Ramos (cell line): ENCODE results near the gene PAX1.

Experiments
- in situ Hi-C: fragments of 300-500 bp; cut with MboI; formaldehyde crosslinking; loops from one replicate; pipeline ENCODE4 v1.14.3; 2022; ENCODE audit warnings: low sequenced_read_pairs; ENCODE audit not compliant: unreplicated experiment

The PAX1 gene

DNA sequence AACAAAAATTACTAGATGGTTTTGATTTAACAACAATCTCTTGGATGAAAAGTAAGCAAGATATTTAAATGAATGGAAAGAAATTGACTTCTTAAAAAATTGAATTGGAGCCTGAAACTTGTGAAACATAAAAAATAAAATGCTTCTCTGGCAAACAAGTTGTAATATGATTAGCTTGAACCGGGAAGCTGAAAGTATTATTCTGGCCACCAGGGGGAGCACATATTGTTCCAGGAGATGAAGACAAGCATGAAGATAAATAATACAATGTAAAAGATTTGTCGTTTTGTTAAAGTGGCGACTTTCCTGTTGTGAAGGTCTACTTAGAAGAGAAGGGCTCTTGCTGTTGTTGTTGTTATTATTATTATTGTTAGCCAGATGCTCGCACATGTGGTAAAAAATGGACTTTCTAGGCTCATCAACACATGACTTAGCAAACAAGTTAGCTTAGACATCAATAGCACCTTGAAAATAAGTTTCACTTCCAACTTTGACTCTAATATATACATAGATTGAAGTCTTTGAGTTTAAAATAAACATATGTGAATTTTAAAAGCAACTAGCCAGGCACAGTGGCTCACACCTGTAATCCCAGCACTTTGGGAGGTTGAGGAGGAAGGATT is 14.2 kb downstream of the PAX1 start:
- in situ Hi-C loops: no loop called here

DNA sequence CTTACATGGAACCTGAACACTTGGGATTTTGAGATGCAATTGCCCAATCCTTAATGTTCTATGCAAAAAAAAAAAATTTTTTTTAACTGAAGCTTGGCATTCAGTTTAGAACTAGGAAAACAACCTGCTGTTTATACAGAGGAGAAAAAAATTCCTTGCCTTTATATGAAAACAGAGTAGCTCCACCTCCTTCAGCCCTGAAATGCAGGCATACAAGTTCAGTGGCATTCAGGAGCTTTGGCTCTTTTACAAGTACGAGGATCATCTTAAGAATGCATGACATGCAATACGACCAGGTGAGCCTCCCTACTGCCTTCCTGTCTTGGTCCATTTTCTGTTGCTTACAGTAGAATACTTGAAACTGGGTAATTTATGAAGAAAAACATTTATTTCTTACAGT is 20.4 kb downstream of the PAX1 start:
- in situ Hi-C loops: no loop called here

DNA sequence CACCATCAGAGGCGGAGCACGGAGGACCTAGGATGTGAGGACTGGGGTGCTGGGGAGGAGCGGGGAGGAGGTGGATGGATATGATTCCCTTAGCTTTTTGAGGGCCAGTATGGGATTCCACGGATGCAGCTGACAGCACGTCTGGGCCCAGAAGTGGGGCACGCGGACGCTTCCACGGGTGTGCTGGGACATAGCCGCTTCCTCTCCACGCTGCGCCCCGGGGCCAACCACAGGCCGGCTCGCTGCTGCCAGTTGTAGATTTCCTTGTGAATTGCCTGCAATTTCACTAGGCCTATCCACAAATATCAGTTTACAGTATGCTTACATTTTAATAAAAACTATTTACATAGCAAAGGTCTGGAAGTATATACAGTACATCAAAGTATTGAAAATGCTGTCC is 23.9 kb downstream of the PAX1 start:
- in situ Hi-C loops: no loop called here

DNA sequence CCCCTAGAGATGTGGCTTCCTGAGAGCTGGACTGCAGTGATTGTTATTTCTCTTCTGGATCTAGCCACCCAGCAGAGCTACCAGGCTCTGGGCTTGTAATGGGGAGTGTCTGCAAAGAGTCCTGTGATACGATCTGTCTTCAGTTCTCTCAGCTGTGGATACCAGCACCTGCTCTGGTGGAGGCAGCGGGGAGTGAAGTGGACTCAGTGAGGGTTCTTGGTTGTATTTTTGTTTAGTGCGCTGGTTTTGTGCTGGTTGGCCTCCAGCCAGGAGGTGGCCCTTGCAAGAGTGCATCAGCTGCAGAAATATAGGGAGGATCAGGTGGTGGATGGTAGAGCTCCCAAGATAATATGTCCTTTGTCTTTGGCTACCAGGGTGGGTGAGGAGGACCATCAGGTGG is 33.7 kb downstream of the PAX1 start:
- in situ Hi-C loops: no loop called here

DNA sequence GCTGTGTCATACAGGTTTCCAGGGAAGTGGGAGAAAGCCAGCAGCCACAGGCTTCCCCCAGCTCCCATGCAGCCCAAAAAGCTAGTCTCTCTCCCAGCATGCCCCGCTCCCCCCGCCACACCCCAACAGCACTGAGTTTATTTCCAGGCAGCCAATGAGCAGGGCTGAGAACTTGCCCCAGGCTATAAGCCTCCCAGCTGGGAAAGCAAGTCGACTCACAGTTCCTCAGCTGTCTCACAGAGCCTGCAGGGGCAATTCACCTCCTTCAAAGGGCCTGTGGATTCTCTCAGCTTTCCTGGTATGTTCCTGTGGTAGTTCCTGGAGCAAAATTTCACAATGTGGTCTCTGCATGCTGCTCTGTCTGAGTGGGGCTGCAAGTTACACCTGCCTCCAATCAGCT is 34.2 kb downstream of the PAX1 start:
- in situ Hi-C loops: no loop called here

DNA sequence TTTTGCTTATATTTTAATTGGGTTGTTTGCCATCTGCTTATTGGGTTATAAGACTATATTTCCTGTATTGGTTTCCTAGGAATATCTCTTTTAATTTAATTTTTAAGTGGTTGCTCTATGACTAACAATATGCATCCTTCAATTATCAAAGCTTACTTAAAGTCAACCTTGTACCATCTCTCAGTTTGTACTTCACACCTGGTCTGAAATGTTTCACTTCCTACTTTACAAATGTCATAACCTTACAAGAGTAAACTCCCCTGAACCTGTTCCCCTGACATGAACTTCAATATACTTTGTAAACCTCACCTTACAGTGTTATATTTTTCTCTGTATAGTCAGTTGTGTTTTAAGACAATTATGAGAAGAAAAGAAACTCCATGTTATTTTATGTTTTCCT is 35.8 kb downstream of the PAX1 start:
- in situ Hi-C loops: no loop called here

DNA sequence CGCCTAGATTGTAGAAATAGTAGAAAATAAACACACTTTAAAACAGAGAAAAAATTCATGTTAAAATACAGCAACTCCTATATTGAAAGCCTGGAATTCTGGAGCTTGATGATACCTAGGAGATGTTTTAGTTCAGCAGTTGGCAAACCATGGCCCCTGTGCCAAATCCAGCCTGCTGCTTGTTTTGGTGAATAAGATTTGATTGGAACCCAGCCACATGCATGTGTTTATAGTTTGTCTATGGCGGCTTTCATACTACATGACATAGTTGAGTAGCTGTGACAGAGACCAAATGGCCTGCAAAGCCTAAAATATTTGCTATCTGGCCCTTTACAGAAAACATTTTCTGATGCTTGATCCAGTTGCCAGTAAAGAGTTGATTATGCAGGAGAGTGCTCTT is 57.2 kb downstream of the PAX1 start:
- in situ Hi-C loops: no loop called here

DNA sequence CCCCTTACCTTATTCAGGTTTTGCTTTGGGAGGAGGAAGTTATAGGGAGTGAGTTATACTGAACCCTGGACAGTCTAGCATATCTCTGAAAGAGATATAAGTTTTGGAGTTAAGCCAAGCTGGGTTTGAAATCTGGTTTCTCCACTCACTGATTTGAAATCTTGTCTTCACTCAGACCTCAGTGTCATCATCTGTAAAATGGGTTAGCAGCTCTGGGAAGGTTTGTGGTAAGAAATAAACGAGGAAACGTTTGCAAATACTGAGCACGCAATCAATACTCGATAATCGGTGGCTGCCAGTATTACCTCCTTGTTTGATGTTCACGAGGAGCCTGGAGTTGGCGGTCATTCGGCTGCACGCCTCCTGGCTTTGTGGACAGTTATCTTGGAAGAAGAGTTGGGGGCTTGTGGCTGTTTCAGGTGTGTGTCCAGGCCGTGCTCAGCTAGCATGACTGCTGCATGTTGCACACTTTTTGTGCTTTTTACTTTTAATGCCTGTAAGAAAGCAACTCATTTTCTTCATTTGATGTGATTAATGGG is 61.8 kb downstream of the PAX1 start:
- in situ Hi-C loops: no loop called here

DNA sequence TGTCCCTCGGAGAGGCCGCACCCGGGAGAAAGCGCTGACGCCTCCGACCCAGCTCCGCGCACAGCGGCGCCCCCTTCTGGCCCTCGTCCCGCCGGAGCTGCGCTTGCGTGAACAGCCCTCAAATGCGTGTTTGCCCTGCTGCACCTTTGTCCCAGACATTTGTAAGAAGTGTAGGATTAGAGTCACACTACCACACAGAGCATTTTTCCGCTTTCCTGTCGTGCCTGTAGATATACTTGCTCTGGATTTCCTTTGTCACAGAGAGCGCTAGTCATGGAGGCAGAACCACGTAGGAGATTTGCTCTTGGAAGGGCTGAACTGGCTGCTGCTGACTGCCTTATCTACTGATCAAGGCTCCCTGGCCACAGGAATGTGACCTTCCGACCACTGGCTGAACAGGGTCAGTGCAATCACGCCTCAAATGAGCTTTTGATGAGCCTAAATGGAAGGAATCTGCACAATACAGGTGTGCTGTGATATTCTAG is 62.3 kb downstream of the PAX1 start:
- in situ Hi-C loops: no loop called here
